HG02798 (cell line): ENCODE data around the gene WDR88.

Experiments
- ATAC-seq: cut with Tn5 transposase; IDR thresholded peaks from one replicate; pipeline ENCODE4 v1.9.1; 2021; ENCODE audit warnings: mild to moderate bottlenecking; ENCODE audit not compliant: unreplicated experiment, poor library complexity

Gene WDR88

GRCh38 chr19:33132021-33132420 lies at the start of gene WDR88:
TSS of gene WDR88 (plus strand) at chr19:33132114. CDS start at chr19:33132170, 56 bp downstream.
- ATAC-seq: no peak

GRCh38 chr19:33085570-33086128 lies 46.3 kb upstream of the WDR88 start:
- ATAC-seq: no peak

GRCh38 chr19:33086955-33087354 lies 45.0 kb upstream of the WDR88 start:
- no peak for ATAC-seq

GRCh38 chr19:33089010-33089409 lies 42.9 kb upstream of the WDR88 start:
- ATAC-seq: no peak

DNA sequence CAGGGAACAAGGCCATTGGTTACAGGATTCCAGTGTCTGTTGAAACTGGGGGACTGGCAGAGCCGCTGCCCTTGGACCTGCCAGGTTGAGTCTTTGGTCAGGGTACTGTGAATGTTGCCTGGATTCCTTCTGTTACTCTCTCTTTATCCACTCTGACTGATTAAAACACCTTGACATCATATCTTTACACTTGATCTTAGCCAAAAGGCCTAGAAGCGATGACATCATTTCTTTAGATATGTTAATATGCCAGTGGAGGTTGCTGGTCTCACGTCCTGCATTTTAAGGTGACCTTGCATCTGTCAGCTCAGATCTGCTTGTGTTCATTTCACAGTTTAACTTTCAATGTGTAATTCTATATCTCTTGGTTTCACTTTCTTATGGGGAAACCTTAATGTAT lies 41.7 kb upstream of the WDR88 start:
- ATAC-seq: no peak

DNA sequence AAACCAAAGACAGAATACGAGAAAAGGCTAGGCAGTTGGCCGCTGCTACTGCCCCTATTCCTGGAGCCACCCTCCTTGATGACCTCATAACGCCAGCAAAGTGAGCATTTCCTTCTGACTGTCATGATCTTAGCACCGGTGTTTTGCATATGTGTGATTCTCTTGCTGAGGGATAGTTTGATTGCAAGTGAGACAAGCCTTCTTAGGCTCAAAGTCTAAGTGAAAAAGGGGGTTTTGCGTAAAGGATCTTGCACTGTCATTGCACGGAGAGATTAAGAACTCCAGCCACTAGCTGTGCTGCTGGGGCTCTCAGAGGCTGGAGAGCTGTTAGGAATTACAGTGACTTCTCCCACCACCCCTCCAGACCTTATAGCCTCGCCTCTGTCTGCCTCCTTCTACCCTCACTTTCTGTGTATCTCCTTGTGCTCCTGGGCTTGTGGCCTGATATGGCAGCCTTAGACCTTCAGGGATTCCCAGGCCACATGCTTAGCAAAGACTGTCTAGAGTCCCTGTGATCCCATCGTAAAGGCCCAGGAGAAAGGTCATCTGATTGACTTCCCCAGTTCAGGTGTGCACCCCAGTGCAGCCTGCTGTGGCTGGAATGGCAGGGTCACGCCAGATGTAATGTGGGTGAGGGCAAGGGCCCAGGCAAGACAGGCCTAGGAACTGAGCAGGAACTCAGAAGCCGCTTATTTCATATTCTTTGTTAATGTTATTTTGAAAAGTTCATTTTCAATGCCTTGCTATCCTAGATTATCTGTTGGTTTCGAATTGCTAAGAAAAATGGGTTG lies 38.3 kb upstream of the WDR88 start:
- no peak for ATAC-seq

DNA sequence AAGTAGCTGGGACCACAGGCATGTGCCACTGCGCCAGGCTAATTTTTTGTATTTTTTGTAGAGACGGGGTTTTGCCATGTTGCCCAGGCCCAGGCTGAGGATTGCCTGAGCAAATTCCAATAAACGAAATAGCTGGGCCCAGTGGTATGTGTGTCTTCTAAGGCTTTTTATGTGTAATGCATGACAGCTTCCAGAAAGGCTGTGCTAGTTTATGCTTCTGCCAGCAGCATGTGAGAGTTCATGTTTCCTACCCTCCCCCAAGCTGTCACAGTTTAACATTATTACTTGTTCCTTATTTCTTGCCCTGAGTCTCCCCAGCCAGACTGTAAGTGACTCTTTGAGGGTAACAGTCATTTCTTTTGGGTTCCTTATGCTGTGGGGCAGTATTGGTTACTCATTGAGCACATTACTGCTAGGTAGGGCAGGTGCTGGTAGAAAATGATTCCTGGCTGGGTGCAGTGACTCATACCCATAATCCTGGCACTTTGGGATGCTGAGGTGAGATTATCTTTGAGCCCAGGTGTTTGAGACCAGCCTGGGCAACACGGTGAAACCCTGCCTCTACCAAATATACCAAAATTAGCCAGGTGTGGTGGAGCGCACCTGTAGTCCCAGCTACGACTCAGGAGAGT lies 37.4 kb upstream of the WDR88 start:
- ATAC-seq: no peak

GRCh38 chr19:33096005-33096404 lies 35.9 kb upstream of the WDR88 start:
- ATAC-seq: no peak

- no peak for ATAC-seq
Measured at GRCh38 chr19:33098055-33098534, 33.8 kb upstream of the WDR88 start.

- no peak for ATAC-seq
Measured at GRCh38 chr19:33100894-33101644, 30.8 kb upstream of the WDR88 start.

DNA sequence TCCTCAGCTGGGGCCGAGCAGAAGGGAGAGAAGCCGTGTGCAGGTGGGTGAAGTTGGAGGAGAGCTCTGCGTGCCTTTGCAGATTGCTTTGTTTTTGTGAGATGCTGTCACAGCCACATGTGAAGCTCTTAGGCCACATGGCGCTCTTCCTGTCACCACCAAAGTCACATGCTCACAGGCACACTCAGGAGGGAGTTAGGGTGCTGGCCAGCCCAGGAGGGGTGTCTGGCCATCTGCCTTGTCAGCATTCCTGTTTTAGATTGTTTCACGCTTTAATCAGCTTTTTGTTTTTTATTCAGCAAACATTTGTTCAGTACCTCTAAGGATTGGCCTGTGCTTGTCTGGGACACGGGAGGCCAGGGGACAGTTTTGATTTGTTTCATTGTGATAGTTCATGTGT lies 29.0 kb upstream of the WDR88 start:
- ATAC-seq: no peak

- no peak for ATAC-seq
Measured at GRCh38 chr19:33108161-33108560, 23.8 kb upstream of the WDR88 start.

DNA sequence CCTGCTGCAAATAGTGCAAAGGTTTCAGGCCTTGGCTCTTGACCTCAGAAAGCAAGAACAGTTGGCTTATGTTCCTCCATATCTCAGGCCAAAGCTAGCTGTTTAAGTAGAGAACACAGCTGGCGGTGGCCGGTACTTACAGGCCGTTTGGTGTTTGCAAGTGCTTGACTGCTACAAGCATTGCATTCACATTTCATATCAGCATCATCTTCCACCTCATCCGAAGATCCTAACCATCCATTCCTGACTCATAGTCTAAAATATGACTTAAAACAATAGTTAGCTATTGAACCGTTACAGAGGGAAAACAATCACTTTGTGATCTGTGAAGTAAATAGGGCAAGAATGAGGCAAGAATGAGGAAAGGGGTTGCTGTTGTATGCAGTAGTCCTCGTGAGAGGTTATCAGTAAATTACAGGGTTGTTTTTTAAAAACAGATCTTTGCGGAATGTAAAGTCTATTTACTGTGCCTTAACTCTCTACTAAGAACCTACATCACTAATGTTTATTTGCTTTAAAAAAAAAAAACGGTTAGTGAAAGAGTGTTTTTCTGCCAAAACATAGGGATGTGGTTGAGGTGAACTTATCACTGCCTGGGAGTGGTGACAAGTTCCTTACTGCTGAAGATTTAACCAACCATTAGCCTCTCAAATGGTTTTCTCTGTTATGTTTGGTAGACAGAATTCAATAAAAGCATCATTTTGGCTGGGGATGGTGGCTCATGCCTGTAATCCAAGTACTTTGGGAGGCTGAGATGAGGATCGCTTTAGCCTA lies 21.6 kb upstream of the WDR88 start:
- no peak for ATAC-seq

GRCh38 chr19:33111587-33111986 lies 20.3 kb upstream of the WDR88 start:
- no peak for ATAC-seq

GRCh38 chr19:33114312-33114711 lies 17.6 kb upstream of the WDR88 start:
- ATAC-seq: no peak

DNA sequence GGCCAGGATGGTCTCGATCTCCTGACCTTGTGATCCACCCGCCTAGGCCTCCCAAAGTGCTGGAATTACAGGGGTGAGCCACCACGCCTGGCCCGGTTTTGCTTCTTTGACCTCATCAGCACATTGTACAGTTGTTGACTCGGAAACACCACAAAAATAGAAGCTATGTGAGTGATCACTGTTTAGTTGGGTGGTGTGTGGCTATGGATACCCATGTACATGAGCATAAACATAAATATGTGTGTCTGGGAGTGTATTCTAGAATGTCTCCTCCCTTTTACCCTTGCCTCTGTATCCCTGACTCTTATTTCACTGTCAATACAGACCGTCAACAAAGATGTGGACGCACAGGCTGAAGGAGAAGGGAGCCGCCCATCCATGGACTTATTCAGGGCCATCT lies 14.4 kb upstream of the WDR88 start:
- ATAC-seq: no peak

- no peak for ATAC-seq
Measured at GRCh38 chr19:33118643-33119042, 13.3 kb upstream of the WDR88 start.

GRCh38 chr19:33124207-33125098 lies 7.5 kb upstream of the WDR88 start:
- ATAC-seq: no peak

DNA sequence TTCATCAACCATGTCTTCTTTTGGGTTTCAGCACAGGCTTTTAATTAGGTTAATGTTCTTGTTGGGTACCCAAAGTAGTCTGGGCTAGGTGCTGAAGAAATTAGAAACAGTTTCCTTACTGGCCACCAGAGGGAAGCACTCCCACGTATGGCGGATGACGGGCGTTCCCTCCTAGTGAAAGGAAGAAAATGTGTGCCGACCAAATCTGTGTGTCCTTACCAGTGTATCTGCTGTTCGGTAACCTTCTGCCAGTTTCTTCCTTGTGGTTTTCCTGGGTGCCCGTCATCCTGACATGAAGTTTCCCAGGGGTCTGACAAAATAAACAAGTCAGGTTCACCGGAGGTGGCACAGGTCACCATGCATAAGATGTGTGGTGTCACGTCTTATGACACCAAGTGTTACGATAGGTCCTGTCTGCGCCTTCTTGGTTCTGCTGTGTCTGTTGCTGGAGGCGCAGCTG lies 6.0 kb upstream of the WDR88 start:
- ATAC-seq: peak; percentile 44
